Keratinocyte (primary cell): ENCODE data around the gene ELOVL7.

Source experiments
- EZH2 ChIP-seq: IDR thresholded peaks from one replicate; pipeline ENCODE4 v1.6.1; 2012; ENCODE audit warnings: inconsistent platforms, mild to moderate bottlenecking, low read length, moderate library complexity
- TF ChIP-seq, protein P1 (sequence below), 3 experiments: IDR thresholded peaks in 1 of 3; conservative IDR thresholded peaks in 1 of 3; optimal IDR thresholded peaks in 1 of 3; 2 replicates in 2 of 3; 3 replicates in 1 of 3; pipeline versions ENCODE3 to v1.5.1; 2011; ENCODE audit warnings: low read length in 3 of 3, mild to moderate bottlenecking in 3 of 3, moderate library complexity in 2 of 3, control low read depth in 1 of 3, inconsistent platforms in 1 of 3; ENCODE audit not compliant: insufficient read depth in 2 of 3; ENCODE audit errors: extremely low read depth in 1 of 3

GRCh38 chr5:60830581-60831127 lies 13.4 kb downstream of the ELOVL7 start:
- TF ChIP-seq, protein P1, sequence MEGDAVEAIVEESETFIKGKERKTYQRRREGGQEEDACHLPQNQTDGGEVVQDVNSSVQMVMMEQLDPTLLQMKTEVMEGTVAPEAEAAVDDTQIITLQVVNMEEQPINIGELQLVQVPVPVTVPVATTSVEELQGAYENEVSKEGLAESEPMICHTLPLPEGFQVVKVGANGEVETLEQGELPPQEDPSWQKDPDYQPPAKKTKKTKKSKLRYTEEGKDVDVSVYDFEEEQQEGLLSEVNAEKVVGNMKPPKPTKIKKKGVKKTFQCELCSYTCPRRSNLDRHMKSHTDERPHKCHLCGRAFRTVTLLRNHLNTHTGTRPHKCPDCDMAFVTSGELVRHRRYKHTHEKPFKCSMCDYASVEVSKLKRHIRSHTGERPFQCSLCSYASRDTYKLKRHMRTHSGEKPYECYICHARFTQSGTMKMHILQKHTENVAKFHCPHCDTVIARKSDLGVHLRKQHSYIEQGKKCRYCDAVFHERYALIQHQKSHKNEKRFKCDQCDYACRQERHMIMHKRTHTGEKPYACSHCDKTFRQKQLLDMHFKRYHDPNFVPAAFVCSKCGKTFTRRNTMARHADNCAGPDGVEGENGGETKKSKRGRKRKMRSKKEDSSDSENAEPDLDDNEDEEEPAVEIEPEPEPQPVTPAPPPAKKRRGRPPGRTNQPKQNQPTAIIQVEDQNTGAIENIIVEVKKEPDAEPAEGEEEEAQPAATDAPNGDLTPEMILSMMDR (optimal IDR thresholded peaks at IDR 0.05 in 1 of 3, IDR thresholded peaks at IDR 0.05 in 1 of 3, conservative IDR thresholded peaks at IDR 0.05 in 1 of 3; ENCODE audit: extremely low read depth in 1 of 3, insufficient read depth in 2 of 3, low read length in 3 of 3), result no peak
- no peak for TF ChIP-seq EZH2
